IPS-18a (cell line): Measurements from ENCODE around the gene PRKCA.

Source experiments
- H3K27ac ChIP-seq: one replicate; pipeline ENCODE4 v1.5.1; 2013; ENCODE audit warnings: low read length
- H3K27me3 ChIP-seq: one replicate; pipeline ENCODE4 v1.6.1; 2013; ENCODE audit warnings: mild to moderate bottlenecking, low read length; ENCODE audit not compliant: control insufficient read depth, insufficient read depth
- H3K36me3 ChIP-seq: one replicate; pipeline ENCODE4 v1.6.1; 2013; ENCODE audit warnings: low read depth, low read length; ENCODE audit not compliant: control insufficient read depth
- H3K4me1 ChIP-seq: one replicate; pipeline ENCODE4 v1.6.1; 2013; ENCODE audit warnings: low read depth, low read length; ENCODE audit not compliant: control insufficient read depth
- H3K4me3 ChIP-seq: one replicate; pipeline ENCODE4 v1.5.1; 2013; ENCODE audit warnings: low read length
- H3K9ac ChIP-seq: one replicate; pipeline ENCODE4 v1.6.1; 2013; ENCODE audit warnings: mild to moderate bottlenecking, low read length, moderate library complexity
- H3K9me3 ChIP-seq: one replicate; pipeline ENCODE4 v1.6.1; 2013; ENCODE audit warnings: low read depth, low read length; ENCODE audit not compliant: control insufficient read depth

The PRKCA gene

DNA sequence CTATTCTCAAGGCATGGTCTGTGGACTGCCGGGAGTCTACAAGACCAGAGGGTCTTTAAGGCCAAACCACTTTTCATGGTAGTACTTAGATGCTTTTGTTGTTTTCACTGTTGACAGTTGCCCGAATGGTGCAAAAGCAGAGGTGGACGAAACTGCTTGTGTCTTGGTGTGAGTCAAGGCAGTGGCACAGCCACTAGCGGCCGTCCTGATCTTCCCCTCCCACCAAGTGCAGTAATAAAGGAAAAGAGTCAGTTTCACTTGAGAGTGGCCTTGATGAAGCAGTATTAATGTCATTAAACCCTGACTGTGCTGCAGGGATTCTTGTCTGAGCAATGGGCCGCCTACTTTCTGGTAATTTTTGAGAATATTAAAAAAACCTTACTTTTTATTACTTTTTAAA is 109.1 kb downstream of the PRKCA start:
- Histone ChIP-seq H3K27ac (no peak overlapping the region), H3K9ac (no peak overlapping the region), H3K9me3 (no peaks in the 10 kb centered on the region), H3K36me3 (no peaks in the 10 kb centered on the region), H3K27me3 (no peaks in the 10 kb centered on the region), H3K4me3 (no peak overlapping the region), H3K4me1 (peaks cover 9% of the 10 kb centered on the region)

DNA sequence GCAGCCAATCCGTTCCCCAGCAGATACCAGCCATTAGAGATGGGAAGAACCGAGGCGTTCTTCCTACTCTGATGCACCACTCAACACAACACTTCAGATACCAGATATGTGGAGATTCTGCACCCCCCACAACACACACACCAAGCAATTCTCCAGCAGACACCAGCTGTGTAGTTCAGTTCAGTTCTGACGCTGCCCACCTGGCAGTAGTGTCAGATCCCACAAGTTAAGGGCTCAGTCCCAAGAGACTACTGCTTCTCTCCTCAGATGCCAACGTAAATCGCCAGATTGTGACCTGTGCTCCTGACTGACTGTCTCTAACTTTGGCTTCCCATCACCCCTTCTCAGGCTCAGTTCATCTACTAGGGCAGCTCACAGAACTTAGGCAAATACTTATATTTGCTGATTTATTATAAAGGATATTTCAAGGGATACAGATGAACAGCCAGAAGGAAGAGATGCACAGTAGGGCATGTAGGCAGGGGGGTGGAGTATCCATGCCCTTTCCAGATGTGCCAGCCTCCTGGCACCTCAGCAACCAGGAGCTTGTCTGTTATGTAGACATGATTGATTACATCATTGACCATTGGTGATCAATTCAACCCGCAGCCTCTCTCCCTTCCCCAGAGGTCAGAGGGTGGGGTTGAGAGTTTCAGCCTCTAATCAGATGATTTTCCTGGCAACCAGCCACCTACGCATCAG is 110.6 kb downstream of the PRKCA start:
- Histone ChIP-seq H3K36me3 (no peaks in the 10 kb centered on the region), H3K9ac (no peak overlapping the region), H3K27ac (no peak overlapping the region), H3K27me3 (no peaks in the 10 kb centered on the region), H3K4me3 (no peak overlapping the region), H3K9me3 (no peaks in the 10 kb centered on the region), H3K4me1 (peaks cover 5% of the 10 kb centered on the region)

DNA sequence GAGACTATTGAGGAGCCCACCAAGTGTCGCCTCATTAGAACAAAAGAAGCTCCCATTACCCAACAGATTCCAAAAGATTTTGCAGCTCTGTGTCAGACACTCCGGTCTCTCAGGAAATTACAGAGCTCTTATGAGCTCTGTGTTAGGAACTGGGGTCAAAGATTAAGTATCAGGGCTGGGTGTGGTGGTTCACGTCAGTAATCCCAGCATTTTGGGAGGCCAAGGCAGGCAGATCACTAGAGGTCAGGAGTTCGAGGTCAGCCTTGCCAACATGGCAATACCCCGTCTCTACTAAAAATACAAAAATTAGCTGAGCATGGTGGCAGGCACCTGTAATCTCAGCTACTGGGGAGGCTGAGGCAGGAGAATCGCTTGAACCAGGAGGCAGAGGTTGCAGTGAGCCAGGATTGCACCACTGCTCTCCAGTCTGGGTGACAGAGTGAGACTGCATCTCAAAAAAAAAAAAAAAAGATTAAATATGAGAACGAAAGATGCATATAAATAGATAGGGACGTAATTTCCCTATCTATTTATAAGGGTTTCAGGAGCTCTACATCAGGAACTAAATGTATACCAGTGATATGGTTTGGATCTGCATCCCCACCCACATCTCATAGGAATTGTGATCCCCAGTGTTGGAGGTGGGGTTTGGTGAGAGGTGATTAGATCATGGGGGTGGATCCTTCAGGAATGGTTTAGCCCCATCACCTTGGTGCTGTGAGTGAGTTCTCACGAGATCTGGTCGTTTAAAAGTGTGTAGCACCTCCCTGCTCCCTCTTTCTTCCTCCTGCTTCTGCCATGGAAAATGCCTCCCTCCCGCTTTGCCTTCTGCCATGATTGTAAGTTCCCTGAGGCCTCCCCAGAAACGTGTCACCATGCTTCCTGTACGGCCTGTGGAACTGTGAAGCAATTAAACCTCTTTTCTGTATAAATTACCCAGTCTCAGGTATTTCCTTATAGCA is 111.4 kb downstream of the PRKCA start:
- H3K9ac ChIP-seq = no peak overlapping the region

DNA sequence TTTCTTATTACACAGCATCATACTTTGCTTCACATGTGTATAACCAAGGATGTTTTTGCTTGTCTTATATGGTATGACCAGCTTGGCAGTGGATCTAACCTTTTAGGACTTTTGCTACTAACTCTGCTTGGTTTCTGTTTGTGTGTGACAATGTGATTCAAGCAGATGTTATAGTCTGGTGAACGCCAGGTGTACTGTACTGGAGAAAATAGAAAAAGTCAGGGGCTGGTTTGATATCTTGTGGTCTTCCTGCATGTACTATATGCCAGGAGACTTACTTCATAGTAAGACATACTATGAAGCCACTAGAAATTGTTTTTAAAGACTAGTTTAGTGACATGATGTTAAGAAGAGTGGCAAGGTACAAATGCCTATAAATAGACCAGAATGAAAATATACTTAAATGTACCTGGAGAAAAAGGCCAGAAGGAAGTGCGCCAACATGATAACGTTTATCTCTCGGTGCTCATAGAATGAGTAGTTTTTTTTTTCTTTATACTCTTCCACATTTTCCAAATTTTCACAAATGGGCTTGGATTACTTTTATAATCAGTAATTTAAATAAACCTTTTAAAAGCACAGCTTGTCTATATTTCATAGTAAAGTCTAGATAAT is 112.3 kb downstream of the PRKCA start:
- Histone ChIP-seq H3K9me3 (no peaks in the 10 kb centered on the region), H3K27ac (no peak overlapping the region), H3K36me3 (no peaks in the 10 kb centered on the region), H3K4me3 (no peak overlapping the region), H3K27me3 (no peaks in the 10 kb centered on the region), H3K4me1 (peaks cover 5% of the 10 kb centered on the region), H3K9ac (no peak overlapping the region)

More for the DNA sequence above, 111.4 kb downstream of the PRKCA start:
- no peaks in the 10 kb centered on the region for H3K36me3 ChIP-seq
- H3K4me3 ChIP-seq = no peak overlapping the region
- no peak overlapping the region for H3K27ac ChIP-seq
- no peaks in the 10 kb centered on the region for H3K9me3 ChIP-seq
- no peaks in the 10 kb centered on the region for H3K27me3 ChIP-seq
- H3K4me1 ChIP-seq = peaks cover 5% of the 10 kb centered on the region

DNA sequence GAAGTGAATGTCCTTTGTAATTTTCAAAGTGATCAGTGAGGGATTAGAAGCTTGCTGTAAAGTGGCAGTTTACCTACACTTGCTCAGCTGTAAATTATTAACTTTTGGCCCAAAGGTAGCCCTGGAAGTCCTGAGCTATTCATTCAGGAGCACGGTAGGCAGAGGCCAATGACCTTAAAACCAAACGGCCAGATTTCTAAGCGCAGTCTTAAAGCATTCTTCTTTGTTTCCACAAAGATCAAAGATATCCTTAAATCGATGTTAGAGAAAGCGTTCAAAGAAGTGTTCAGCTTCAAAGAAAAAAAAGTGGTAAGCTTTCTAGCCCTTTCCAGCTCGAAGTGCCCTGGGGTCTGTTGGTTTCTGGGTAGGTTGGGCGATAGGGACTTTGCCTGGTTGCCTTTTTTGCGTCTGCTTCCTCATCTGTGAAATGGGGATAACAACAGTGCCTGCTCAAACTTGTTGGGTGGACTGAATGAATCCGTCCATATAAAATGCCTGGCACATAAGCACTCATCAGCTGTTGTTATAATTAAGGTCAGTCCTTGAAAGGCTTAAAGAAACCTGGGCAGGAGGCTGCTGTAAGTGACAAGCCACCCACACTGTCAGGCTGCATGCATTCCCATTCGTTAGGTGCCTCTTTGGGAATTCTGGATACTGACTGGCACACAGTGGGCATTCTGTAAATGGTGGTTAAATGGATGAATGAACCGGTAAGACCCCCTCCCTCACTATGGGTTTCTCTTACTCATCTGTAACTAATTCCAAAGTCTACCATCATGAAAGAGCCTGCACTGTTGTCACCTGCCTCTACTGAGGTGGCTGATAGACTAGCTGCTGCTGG is 113.2 kb downstream of the PRKCA start:
- Histone ChIP-seq H3K27me3 (no peaks in the 10 kb centered on the region), H3K4me3 (no peak overlapping the region), H3K9ac (no peak overlapping the region), H3K9me3 (no peaks in the 10 kb centered on the region), H3K4me1 (peaks cover 5% of the 10 kb centered on the region), H3K27ac (no peak overlapping the region), H3K36me3 (no peaks in the 10 kb centered on the region)

DNA sequence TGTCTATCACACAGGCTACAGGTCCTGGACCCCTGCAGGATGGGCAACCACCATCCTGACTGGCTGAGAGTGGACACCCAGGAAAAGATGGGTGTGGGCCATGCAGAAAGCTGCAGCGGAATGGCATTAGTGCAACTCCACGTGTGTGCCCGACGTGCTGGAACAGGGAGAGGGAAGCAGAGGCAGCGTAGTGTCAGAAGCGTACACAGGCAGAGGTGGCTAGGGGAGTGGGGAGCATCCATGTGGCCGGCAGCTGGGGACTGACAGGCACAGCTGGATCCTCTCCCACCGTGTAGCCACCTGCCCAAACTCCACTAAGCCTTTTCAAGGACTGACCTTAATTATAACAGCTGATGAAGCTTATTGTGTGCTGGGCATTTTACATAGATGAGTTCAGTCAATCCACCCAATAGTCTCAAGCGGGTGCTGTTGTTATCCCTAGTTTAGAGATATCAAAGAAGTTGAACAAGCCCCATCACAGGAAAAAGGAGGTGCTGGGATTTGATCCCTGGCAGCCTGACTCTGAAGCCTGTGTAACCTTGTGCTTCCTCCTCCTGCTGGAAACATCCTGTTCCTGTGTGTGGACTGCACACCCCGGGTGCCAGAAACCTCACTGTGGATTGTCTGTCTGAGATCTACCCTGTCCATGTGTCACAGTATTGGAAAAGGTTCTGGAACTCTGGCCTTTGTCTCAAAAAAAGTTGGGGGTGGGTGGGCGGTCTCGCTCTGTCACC is 114.0 kb downstream of the PRKCA start:
- H3K27me3 ChIP-seq = no peaks in the 10 kb centered on the region
- H3K36me3 ChIP-seq = no peaks in the 10 kb centered on the region
- no peak overlapping the region for H3K9ac ChIP-seq
- H3K9me3 ChIP-seq = no peaks in the 10 kb centered on the region
- no peak overlapping the region for H3K4me3 ChIP-seq
- H3K27ac ChIP-seq = no peak overlapping the region
- H3K4me1 ChIP-seq = peaks cover 5% of the 10 kb centered on the region

DNA sequence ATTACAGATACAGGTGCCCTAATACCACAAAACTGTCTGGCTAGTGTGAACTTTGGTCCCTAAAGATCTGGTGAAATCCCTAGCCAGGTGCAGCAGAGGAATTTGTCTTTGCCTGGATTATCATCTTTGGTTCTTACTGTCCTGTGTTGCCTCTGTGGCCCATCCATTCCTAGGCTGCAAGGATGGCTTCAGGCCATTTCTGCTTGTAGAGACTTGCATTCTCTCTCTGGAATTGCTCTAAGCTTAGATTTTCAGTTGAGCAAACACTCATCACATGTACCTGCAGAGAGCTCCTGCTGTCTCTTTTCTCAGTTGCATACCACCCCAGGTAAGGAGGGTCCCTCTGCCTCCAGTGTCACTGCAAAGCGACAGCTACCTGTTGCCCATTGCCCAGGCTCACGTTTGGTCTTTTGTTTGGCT is 114.9 kb downstream of the PRKCA start:
- H3K9ac ChIP-seq = no peak overlapping the region
- H3K27ac ChIP-seq = no peak overlapping the region
- H3K4me3 ChIP-seq = no peak overlapping the region
- H3K27me3 ChIP-seq = no peaks in the 10 kb centered on the region
- H3K36me3 ChIP-seq = no peaks in the 10 kb centered on the region
- no peaks in the 10 kb centered on the region for H3K9me3 ChIP-seq
- peaks cover 5% of the 10 kb centered on the region for H3K4me1 ChIP-seq

DNA sequence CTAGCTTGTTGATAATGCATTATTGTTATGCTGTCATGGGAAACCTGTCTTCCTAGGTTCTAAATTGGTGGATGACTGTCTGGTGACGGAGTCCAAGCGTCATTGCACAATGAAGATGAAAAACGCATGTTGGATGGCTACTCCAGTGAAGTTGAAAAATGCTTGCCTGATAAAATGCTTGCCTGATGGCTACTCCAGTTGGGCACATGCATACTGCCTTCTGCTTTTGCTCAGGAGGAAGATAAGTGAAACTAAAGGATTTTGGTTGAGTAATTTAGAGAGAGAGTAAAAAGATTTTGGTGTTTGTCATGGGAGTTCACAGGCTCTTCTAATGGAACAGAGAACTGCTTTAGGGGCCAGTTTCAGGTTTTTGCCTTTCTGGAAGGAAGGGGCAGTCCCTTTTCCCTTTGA is 118.6 kb downstream of the PRKCA start:
- no peak overlapping the region for H3K9ac ChIP-seq
- H3K4me1 ChIP-seq = peaks cover 10% of the 10 kb centered on the region
- H3K27me3 ChIP-seq = no peaks in the 10 kb centered on the region
- no peak overlapping the region for H3K27ac ChIP-seq
- no peak overlapping the region for H3K4me3 ChIP-seq
- no peaks in the 10 kb centered on the region for H3K36me3 ChIP-seq
- no peaks in the 10 kb centered on the region for H3K9me3 ChIP-seq

DNA sequence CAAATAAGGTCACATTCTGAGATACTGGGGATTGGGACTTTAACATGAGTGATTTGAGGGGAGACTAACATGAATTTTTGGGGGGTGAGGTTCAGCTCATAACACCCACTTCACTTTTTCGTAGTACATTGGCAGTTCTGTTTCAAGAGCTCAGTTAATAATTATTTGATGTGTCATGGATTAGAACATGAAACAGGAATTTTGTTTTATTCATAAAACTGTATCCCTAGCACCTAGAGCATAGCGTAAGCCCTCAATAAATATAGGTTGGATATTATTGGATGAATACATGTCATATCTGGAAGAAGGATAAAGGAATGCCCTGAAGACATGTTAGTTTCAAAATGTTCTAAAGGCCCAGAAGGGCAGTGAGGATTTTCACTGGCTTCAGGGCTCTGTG is 119.8 kb downstream of the PRKCA start:
- peaks cover 9% of the 10 kb centered on the region for H3K4me1 ChIP-seq
- H3K4me3 ChIP-seq = no peak overlapping the region
- no peaks in the 10 kb centered on the region for H3K9me3 ChIP-seq
- H3K27me3 ChIP-seq = no peaks in the 10 kb centered on the region
- no peak overlapping the region for H3K9ac ChIP-seq
- H3K27ac ChIP-seq = no peak overlapping the region
- H3K36me3 ChIP-seq = no peaks in the 10 kb centered on the region

DNA sequence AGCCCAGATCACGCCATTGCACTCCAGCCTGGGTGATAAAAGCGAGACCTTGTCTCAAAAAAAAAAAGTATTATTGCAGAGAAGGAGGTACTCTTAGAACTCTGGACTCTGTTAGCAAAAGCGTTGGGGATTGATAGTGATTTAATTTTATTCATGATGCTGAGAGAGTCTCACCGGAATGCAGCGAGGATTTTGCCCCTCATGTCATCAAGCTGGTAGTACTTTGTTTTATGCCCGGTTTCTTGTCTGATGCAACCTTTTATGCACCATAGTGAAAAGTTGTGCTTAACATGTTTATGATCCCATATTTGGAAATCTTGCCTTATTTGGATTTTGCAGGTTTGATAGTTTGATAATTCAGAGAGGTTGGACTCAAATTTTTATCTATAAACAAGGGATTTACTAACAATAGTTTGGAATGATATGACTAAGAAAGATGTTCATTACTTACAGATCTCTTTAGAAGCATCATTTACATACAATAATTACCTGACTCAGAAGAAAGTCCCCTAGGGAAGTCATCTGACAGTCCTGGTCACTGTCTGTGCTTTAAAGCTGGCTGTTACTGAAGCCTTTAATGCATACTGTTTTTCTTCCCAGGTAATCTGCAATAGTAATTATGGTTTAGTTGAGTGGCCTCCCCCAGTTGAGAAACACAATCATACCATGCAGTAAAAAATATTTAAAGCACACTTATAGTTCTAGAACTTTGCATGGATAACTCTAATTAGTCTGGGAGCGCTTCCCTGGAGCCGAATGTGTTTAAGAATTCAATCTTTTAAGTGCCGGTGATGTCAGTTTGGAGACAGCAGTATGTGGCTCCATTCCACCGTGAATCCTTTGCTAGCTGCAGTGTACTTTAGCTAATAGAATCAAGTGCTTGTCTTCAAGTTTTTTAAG is 120.9 kb downstream of the PRKCA start:
- H3K9ac ChIP-seq = no peak overlapping the region
- peaks cover 5% of the 10 kb centered on the region for H3K4me1 ChIP-seq
- no peaks in the 10 kb centered on the region for H3K9me3 ChIP-seq
- no peaks in the 10 kb centered on the region for H3K36me3 ChIP-seq
- no peak overlapping the region for H3K27ac ChIP-seq
- H3K27me3 ChIP-seq = no peaks in the 10 kb centered on the region
- no peak overlapping the region for H3K4me3 ChIP-seq
